Measurements from ENCODE around the gene TBC1D14.

Gene TBC1D14

DNA sequence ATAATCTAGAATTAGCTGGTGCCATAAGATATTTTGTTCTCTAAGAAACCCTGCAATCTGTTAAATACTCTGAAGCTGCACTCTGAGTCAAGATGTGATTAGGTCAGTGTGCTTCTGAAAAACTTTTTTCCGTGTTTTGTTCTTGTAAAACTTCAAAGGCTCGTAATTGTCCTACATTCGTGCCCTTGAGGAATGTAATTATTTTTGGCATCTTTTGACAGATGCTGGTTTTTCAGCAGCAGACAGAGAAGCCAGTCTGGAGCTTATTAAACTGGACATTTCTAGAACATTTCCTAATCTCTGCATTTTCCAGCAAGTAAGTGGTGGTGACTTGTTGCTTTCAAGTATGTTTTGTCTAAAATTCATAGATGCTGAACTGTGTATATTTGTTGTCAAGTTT, 96.8 kb downstream of the TBC1D14 start:
- TF ChIP-seq, protein P1, sequence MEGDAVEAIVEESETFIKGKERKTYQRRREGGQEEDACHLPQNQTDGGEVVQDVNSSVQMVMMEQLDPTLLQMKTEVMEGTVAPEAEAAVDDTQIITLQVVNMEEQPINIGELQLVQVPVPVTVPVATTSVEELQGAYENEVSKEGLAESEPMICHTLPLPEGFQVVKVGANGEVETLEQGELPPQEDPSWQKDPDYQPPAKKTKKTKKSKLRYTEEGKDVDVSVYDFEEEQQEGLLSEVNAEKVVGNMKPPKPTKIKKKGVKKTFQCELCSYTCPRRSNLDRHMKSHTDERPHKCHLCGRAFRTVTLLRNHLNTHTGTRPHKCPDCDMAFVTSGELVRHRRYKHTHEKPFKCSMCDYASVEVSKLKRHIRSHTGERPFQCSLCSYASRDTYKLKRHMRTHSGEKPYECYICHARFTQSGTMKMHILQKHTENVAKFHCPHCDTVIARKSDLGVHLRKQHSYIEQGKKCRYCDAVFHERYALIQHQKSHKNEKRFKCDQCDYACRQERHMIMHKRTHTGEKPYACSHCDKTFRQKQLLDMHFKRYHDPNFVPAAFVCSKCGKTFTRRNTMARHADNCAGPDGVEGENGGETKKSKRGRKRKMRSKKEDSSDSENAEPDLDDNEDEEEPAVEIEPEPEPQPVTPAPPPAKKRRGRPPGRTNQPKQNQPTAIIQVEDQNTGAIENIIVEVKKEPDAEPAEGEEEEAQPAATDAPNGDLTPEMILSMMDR (conservative IDR thresholded peaks at IDR 0.05) = no peak
- no peak for TF ChIP-seq ZFX (IDR thresholded peaks at IDR 0.05)
- H3K27ac ChIP-seq = no peak overlapping the region

DNA sequence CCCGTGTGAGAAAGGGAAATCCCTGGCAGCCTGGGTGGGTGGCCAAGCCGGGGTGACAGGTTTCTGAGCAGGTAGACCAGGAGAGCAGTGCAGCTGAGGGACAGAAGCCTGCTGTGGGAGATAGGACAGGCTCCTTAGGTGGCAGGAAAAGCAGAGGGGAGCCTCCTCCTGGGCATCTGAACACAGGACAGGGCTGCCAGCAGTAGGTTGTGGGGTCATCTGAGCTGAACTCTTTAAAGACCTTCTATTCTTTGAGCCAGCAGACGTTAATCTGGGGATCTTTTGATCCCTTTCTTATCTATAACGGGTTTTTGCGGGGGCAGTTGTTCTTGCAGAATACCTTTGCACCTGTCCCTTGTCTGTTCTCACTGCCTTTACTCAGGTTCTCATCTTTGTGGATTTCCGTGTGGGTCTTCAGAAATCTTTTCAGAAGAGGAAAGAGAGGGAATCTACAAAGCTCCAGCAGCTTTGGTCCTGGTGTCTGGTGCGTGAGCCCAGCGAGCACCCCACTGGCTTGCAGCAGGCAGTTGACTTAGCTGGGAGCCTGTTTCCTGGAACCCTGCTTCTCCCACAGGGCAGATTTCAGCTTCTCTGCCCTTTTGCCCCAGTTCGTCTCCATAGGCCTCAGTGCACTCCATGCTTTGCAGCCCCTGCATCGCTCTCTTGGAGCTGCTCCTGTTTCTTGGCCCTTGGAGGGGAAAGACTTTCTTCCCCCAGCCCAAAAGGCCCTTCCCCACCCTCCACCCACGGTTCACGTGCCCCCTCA, 97.7 kb downstream of the TBC1D14 start:
- TF ChIP-seq, protein P1 (conservative IDR thresholded peaks at IDR 0.05) = no peak
- TF ChIP-seq ZFX (IDR thresholded peaks at IDR 0.05) = no peak
- no peak overlapping the region for H3K27ac ChIP-seq

DNA sequence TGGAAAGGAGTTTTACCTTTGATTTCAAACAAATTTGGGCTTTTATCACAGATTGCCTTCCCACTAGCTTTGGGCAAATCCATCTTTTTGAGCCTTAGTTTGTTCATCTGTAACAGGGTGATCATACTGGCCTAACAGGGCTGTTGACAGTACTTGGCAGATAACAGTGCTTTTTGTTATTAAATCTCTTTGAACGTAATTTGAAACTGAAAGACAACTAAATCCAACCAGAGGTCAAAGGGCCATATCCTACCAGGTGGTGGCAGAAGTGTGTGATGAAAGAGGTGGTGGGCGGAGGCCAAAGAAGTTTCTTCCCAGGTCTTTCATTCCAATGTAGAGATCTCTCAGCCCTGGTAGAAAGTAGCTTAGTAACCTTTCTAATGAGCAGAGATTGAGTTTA, 98.3 kb downstream of the TBC1D14 start:
- no peak overlapping the region for H3K27ac ChIP-seq
- TF ChIP-seq ZFX (IDR thresholded peaks at IDR 0.05) = no peak
- TF ChIP-seq, protein P1 (conservative IDR thresholded peaks at IDR 0.05) = no peak

DNA sequence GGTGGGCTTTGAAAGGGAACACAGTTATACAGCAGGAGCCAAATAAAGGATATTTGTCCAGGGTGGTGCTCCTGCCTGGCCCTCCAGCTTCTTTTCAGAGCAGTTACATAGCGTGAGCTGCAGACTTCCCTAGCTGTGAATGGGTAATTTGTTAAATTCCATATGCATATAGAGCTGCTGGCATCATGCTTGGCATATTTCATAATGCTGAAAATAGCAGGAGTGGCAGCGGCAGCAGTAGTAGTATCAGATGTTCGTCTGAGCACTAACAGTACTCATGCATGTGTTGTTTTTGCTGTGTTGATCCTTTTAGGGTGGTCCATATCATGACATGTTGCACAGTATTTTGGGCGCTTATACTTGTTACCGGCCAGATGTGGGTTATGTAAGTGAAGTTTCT, 99.9 kb downstream of the TBC1D14 start:
- TF ChIP-seq, protein P1 (conservative IDR thresholded peaks at IDR 0.05) = no peak
- no peak for TF ChIP-seq ZFX (IDR thresholded peaks at IDR 0.05)
- no peak overlapping the region for H3K27ac ChIP-seq

DNA sequence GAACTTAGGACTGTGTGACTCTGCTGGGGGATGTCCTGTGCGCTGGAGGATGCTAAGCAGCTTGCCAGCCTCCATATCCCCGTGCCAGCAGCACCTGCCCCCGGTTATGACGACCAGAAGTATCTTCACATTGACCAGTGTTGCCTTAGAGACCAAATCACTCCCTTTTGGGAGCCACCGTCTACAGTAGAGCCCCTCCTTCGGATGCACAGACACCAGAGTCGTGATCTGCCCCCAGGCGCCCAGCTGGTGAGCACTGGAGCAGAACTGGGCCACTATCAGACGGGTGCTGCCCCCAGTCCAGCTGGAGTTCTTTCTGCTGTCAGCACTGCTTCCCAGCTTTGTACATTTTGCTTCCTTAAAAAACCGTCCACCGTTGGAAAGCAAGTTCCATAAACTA, 103.5 kb downstream of the TBC1D14 start:
- TF ChIP-seq, protein P1 (conservative IDR thresholded peaks at IDR 0.05) = no peak
- TF ChIP-seq ZFX (IDR thresholded peaks at IDR 0.05) = no peak
- no peak overlapping the region for H3K27ac ChIP-seq

DNA sequence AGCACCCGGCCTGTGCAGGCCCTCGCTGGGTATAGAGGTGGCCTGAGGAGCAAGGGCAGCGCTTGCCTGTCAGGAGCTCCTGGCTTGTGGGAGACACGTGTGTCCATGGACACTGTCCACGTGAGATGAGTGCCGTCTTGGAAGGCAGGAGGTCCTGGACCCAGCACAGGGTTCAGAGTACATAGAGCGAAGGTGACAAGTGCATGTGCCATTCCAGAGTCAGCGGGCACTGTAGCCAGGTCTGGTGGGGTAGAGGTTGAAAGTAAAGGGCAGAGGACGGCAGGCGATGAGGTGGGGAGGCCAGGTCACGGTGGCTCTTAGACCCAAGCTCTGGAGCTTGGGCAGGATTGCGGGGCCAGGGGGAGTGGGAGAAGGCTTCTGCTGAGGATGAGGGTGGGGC, 105.2 kb downstream of the TBC1D14 start:
- TF ChIP-seq, protein P1 (conservative IDR thresholded peaks at IDR 0.05) = no peak
- no peak for TF ChIP-seq ZFX (IDR thresholded peaks at IDR 0.05)

DNA sequence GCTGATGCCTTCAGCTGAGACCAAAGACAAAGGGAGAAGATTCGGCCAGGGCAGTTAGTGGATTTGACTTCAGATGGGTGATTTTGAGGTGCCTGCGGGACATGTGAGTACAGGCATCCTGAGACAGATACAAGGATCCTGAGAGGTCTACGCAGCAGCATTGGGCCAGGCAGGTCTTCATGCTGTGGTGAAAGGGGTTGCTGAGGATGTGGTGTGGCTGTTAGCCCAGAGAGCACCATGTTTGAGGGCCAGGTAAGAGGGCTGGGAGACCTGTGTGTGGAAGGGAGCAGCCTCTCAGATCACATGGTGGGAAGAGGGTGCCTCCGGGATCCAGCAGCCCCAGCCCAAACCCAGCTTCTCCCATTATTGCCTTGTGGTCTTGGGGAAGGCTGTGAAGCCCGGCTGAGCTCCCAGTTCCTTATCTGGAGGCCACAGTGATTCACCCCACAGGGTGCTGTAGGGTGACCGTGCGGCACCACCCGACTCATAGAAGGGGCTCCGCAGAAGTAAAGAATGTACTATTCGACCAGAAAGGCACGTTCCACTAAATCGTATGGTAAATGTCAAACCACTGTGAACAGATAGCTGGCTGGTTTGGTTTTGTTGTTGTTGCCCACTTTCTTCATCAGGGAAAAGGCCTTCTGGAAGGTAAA, 105.9 kb downstream of the TBC1D14 start:
- no peak overlapping the region for H3K27ac ChIP-seq
- no peak for TF ChIP-seq ZFX (IDR thresholded peaks at IDR 0.05)
- TF ChIP-seq, protein P1 (conservative IDR thresholded peaks at IDR 0.05) = no peak

More for the DNA sequence above, 105.2 kb downstream of the TBC1D14 start:
- H3K27ac ChIP-seq = no peak overlapping the region
